ENCODE results near the gene FAM20C.

The FAM20C gene

GRCh38 chr7:159370-160270, 32.8 kb upstream of the FAM20C start:
- DNase-seq (ENCODE audit: low read depth): no peak
- TF ChIP-seq CTCF (IDR thresholded peaks at IDR 0.05; ENCODE audit: control insufficient read depth, insufficient read depth, low read depth, low read length, missing control alignments): no peak
- no peak overlapping the region for H3K4me3 ChIP-seq (ENCODE audit: control insufficient read depth, low read depth, low read length)

- no peak for DNase-seq (ENCODE audit: low read depth)
- no peak overlapping the region for H3K4me3 ChIP-seq (ENCODE audit: control insufficient read depth, low read depth, low read length)
- TF ChIP-seq CTCF (IDR thresholded peaks at IDR 0.05; ENCODE audit: control insufficient read depth, insufficient read depth, low read depth, low read length, missing control alignments): no peak
These were observed 31.2 kb upstream of the FAM20C start for GRCh38 chr7:160958-161725.

GRCh38 chr7:162632-163297, 29.6 kb upstream of the FAM20C start:
- no peak for TF ChIP-seq CTCF (IDR thresholded peaks at IDR 0.05; ENCODE audit: control insufficient read depth, insufficient read depth, low read depth, low read length, missing control alignments)
- H3K4me3 ChIP-seq (ENCODE audit: control insufficient read depth, low read depth, low read length): no peak overlapping the region
- DNase-seq (ENCODE audit: low read depth): no peak

GRCh38 chr7:163298-163695, 29.1 kb upstream of the FAM20C start:
- DNase-seq (ENCODE audit: low read depth): no peak
- no peak for TF ChIP-seq CTCF (IDR thresholded peaks at IDR 0.05; ENCODE audit: control insufficient read depth, insufficient read depth, low read depth, low read length, missing control alignments)
- H3K4me3 ChIP-seq (ENCODE audit: control insufficient read depth, low read depth, low read length): no peak overlapping the region

- DNase-seq (ENCODE audit: low read depth): no peak
These were observed 28.1 kb upstream of the FAM20C start for GRCh38 chr7:163971-164881.

More at GRCh38 chr7:163971-164881, 28.1 kb upstream of the FAM20C start:
- no peak overlapping the region for H3K4me3 ChIP-seq (ENCODE audit: control insufficient read depth, low read depth, low read length)
- TF ChIP-seq CTCF (IDR thresholded peaks at IDR 0.05; ENCODE audit: control insufficient read depth, insufficient read depth, low read depth, low read length, missing control alignments): no peak

Measured in AG09309 (cell line).